SU-DHL-6 (cell line): ENCODE results near the gene MYO18A.

Experiments used
- H2AFZ ChIP-seq: fragments of 200-600 bp; sonication (generic); 2 replicates; pipeline ENCODE4 v1.6.1; 2014; ENCODE audit warnings: low read depth, mild to moderate bottlenecking, moderate library complexity, mixed read lengths, antibody characterized with exemption, low read length; ENCODE audit not compliant: severe bottlenecking
- H3F3A ChIP-seq: fragments of 200-600 bp; shearing (Covaris generic); 2 replicates; pipeline ENCODE4 v1.6.0; 2016; ENCODE audit warnings: antibody characterized with exemption, mild to moderate bottlenecking; ENCODE audit not compliant: insufficient read depth
- H3K27ac ChIP-seq: fragments of 200-600 bp; sonication (generic); 2 replicates; pipeline ENCODE4 v1.5.1; 2016; ENCODE audit warnings: low read depth, mild to moderate bottlenecking, low read length, moderate library complexity, mixed read lengths
- H3K27me3 ChIP-seq: fragments of 200-600 bp; sonication (generic), shearing (Covaris generic); 2 replicates; pipeline ENCODE4 v1.6.0; 2014; ENCODE audit warnings: mild to moderate bottlenecking, low read length
- H3K36me3 ChIP-seq: fragments of 200-600 bp; sonication (generic); 2 replicates; pipeline ENCODE4 v1.6.1; 2014; ENCODE audit warnings: mild to moderate bottlenecking, low read length, mixed read lengths
- H3K4me2 ChIP-seq: fragments of 300-600, 200-600 bp; shearing (Covaris generic), sonication (generic); 2 replicates; pipeline ENCODE4 v1.6.0; 2014; ENCODE audit warnings: low read length, low read depth, mild to moderate bottlenecking; ENCODE audit not compliant: poor library complexity, severe bottlenecking
- H3K4me3 ChIP-seq: fragments of 200-600 bp; sonication (generic); 2 replicates; pipeline ENCODE4 v1.5.1; 2014; ENCODE audit warnings: antibody characterized with exemption, low read length, mild to moderate bottlenecking, mixed read lengths; ENCODE audit not compliant: insufficient read depth, poor library complexity, severe bottlenecking
- H3K79me2 ChIP-seq: fragments of 200-600 bp; sonication (generic); 2 replicates; pipeline ENCODE4 v1.6.1; 2014; ENCODE audit warnings: mild to moderate bottlenecking, low read length, moderate library complexity; ENCODE audit not compliant: insufficient read depth
- H3K9ac ChIP-seq: fragments of 200-600 bp; sonication (generic); 2 replicates; pipeline ENCODE4 v1.7.0; 2014; ENCODE audit warnings: mild to moderate bottlenecking, low read length
- H3K9me2 ChIP-seq: fragments of 200-600 bp; sonication (generic); replicated peaks from 2 replicates; pipeline ENCODE4 v1.6.1; 2014; ENCODE audit warnings: low read length; ENCODE audit not compliant: insufficient read depth
- H3K9me3 ChIP-seq: fragments of 200-600 bp; sonication (generic); 2 replicates; pipeline ENCODE4 v1.6.1; 2014; ENCODE audit warnings: low read length, mixed read lengths; ENCODE audit not compliant: insufficient read depth
- H4K20me1 ChIP-seq: fragments of 200-600 bp; sonication (generic); 2 replicates; pipeline ENCODE4 v1.6.1; 2014; ENCODE audit warnings: low read depth, mild to moderate bottlenecking, antibody characterized with exemption, low read length, moderate library complexity, mixed read lengths
- CTCF ChIP-seq: fragments of 200-600 bp; sonication (generic); IDR thresholded peaks from one replicate; pipeline ENCODE4 v1.5.1; 2017; ENCODE audit warnings: antibody characterized with exemption, mild to moderate bottlenecking, low read length, moderate library complexity; ENCODE audit not compliant: insufficient read depth, poor library complexity, severe bottlenecking
- EZH2phosphoT487 ChIP-seq: fragments of 200-600 bp; sonication (generic), shearing (Covaris generic); conservative IDR thresholded peaks from 2 replicates; pipeline ENCODE4 v1.6.1; 2018; ENCODE audit warnings: mild to moderate bottlenecking, antibody characterized with exemption, low read length, moderate library complexity, mixed read lengths

The MYO18A gene

GRCh38 chr17:29162909-29163341 is 17.3 kb downstream of the MYO18A start:
- H3K79me2 ChIP-seq: no peaks in the 10 kb centered on the region
- no peaks in the 10 kb centered on the region for H3K27me3 ChIP-seq
- H4K20me1 ChIP-seq: no peaks in the 10 kb centered on the region
- TF ChIP-seq CTCF (no peak), EZH2phosphoT487 (no peak)
- H3F3A ChIP-seq: no peaks in the 10 kb centered on the region
- no peak overlapping the region for H3K9ac ChIP-seq
- no peak overlapping the region for H3K4me2 ChIP-seq
- no peak overlapping the region for H3K27ac ChIP-seq
- no peak overlapping the region for H3K4me3 ChIP-seq
- H3K9me3 ChIP-seq: no peaks in the 10 kb centered on the region
- H3K36me3 ChIP-seq: no peaks in the 10 kb centered on the region
- H2AFZ ChIP-seq: no peak overlapping the region
- H3K9me2 ChIP-seq: no peaks in the 10 kb centered on the region

GRCh38 chr17:29162082-29162908 is 17.9 kb downstream of the MYO18A start:
- Histone ChIP-seq H3K4me3 (no peak overlapping the region), H3K36me3 (no peaks in the 10 kb centered on the region), H3K9ac (no peak overlapping the region), H2AFZ (no peak overlapping the region), H3K27me3 (no peaks in the 10 kb centered on the region), H3K9me3 (no peaks in the 10 kb centered on the region), H3K27ac (no peak overlapping the region), H4K20me1 (no peaks in the 10 kb centered on the region), H3F3A (no peaks in the 10 kb centered on the region), H3K4me2 (no peak overlapping the region), H3K9me2 (no peaks in the 10 kb centered on the region), H3K79me2 (no peaks in the 10 kb centered on the region)
- TF ChIP-seq EZH2phosphoT487 (no peak), CTCF (no peak)

GRCh38 chr17:29160253-29160652 is 19.9 kb downstream of the MYO18A start:
- H3K4me2 ChIP-seq: no peak overlapping the region
- no peaks in the 10 kb centered on the region for H3K36me3 ChIP-seq
- no peaks in the 10 kb centered on the region for H3K9me2 ChIP-seq
- TF ChIP-seq CTCF (no peak), EZH2phosphoT487 (no peak)
- no peak overlapping the region for H3K27ac ChIP-seq
- H2AFZ ChIP-seq: no peak overlapping the region
- no peak overlapping the region for H3K4me3 ChIP-seq
- no peaks in the 10 kb centered on the region for H3F3A ChIP-seq
- no peaks in the 10 kb centered on the region for H3K79me2 ChIP-seq
- no peaks in the 10 kb centered on the region for H3K9me3 ChIP-seq
- no peaks in the 10 kb centered on the region for H3K27me3 ChIP-seq
- H4K20me1 ChIP-seq: no peaks in the 10 kb centered on the region
- H3K9ac ChIP-seq: no peak overlapping the region; the same call in 1 of the 2 replicates
